GM12878 (cell line): ENCODE data around the gene LRP1B. TPM values are rescaled to one million over a fixed set of nuclear protein-coding genes. Genes with fewer than 3 reads are reported as not detected.

Experiments used
- ATAC-seq: fragments of 200-7000 bp; cut with Tn5 transposase; 3 replicates; pipeline ENCODE4 v1.9.1; 2020; ENCODE audit warnings: mild to moderate bottlenecking, moderate library complexity
- BruUV-seq: library from RNA; stranded (reverse); fragments of 400-500 nt; replicated peaks from 2 replicates; lab custom pipeline; 2021; lab: Mats Ljungman, UMichigan
- CTCF ChIA-PET: fragments of 300-600 bp; sonication (Branson Sonifier 250); formaldehyde crosslinking; extraction: SDS; loops from one replicate; lab custom pipeline; 2021; ENCODE audit warnings: inconsistent platforms; lab: Yijun Ruan, JAX
- POLR2A ChIA-PET: fragments of 350-600 bp; formaldehyde crosslinking; extraction: SDS; loops from one replicate; lab custom pipeline; 2021; ENCODE audit warnings: inconsistent platforms; lab: Charles Lee
- RAD21 ChIA-PET: fragments of 300-600 bp; sonication (Branson Sonifier 250); formaldehyde crosslinking; loops from one replicate; lab custom pipeline; 2023; ENCODE audit warnings: antibody characterized with exemption; ENCODE audit not compliant: unreplicated experiment; lab: Charles Lee
- SMC1A ChIA-PET: fragments of 300-600 bp; sonication (Branson Sonifier 250); formaldehyde crosslinking; loops from one replicate; lab custom pipeline; 2023; ENCODE audit not compliant: unreplicated experiment, uncharacterized antibody; lab: Charles Lee
- DNase-seq: peaks from one replicate; pipeline ENCODE4 v3.0.0-alpha.2; 2011; ENCODE audit warnings: low read depth, low spot score
- FAIRE-seq: peaks from 3 replicates; lab custom pipeline; 2011; peaks lifted over from hg19 to GRCh38; lab: Jason Lieb, UNC
- H2AFZ ChIP-seq: 2 replicates; pipeline ENCODE4 v1.6.0; 2011; ENCODE audit warnings: low read depth, low read length, control low read depth; ENCODE audit not compliant: control insufficient read depth
- H3K27ac ChIP-seq: 2 replicates; pipeline ENCODE4 v1.5.1; 2011; ENCODE audit warnings: control low read depth; ENCODE audit not compliant: control insufficient read depth, insufficient read depth
- H3K27me3 ChIP-seq, 2 experiments: replicated peaks in 1 of 2; 2 replicates each; pipeline versions ENCODE4 v1.6.0 to v1.6.1; 2011; ENCODE audit warnings: low read length in 1 of 2; ENCODE audit not compliant: control insufficient read depth in 2 of 2, insufficient read depth in 2 of 2
- H3K36me3 ChIP-seq, 2 experiments: 2 replicates each; pipeline ENCODE4 v1.5.1; 2011; ENCODE audit warnings: low read length in 1 of 2; ENCODE audit not compliant: control insufficient read depth in 2 of 2, insufficient read depth in 2 of 2
- H3K4me1 ChIP-seq: 2 replicates; pipeline ENCODE4 v1.6.1; 2011; ENCODE audit warnings: mild to moderate bottlenecking, low read length, moderate library complexity, mixed read lengths; ENCODE audit not compliant: control insufficient read depth, insufficient read depth
- H3K4me2 ChIP-seq: 2 replicates; pipeline ENCODE4 v1.6.0; 2011; ENCODE audit warnings: control low read depth; ENCODE audit not compliant: control insufficient read depth, insufficient read depth
- H3K4me3 ChIP-seq: fragments of 200-600 bp; sonication (generic); 2 replicates; pipeline ENCODE4 v1.5.1; 2016
- H3K79me2 ChIP-seq: 2 replicates; pipeline ENCODE4 v1.6.0; 2011; ENCODE audit warnings: low read length; ENCODE audit not compliant: control insufficient read depth, insufficient read depth
- H3K9ac ChIP-seq: 2 replicates; pipeline ENCODE4 v1.8.0; 2011; ENCODE audit warnings: low read length, control low read depth, mixed read lengths; ENCODE audit not compliant: control insufficient read depth, insufficient read depth
- H3K9me3 ChIP-seq: replicated peaks from 3 replicates; pipeline ENCODE4 v1.5.1; 2011; ENCODE audit warnings: mild to moderate bottlenecking, low read length; ENCODE audit not compliant: control insufficient read depth, insufficient read depth
- H4K20me1 ChIP-seq: 2 replicates; pipeline ENCODE4 v1.6.0; 2011; ENCODE audit not compliant: control insufficient read depth, insufficient read depth
- ATF7 ChIP-seq: fragments of 450-650 bp; IDR thresholded peaks from 2 replicates; pipeline ENCODE4 v1.6.1; 2016; ENCODE audit warnings: low read depth, mild to moderate bottlenecking
- BHLHE40 ChIP-seq, 2 experiments: fragments of 450-650 bp in 1 of 2; IDR thresholded peaks; 2 replicates each; pipeline ENCODE4 v1.6.1; 2011 to 2017; ENCODE audit warnings: low read depth in 2 of 2, borderline replicate concordance in 1 of 2, improper control_type of control experiment in 1 of 2, low read length in 1 of 2, mild to moderate bottlenecking in 1 of 2
- DPF2 ChIP-seq: fragments of 450-650 bp; IDR thresholded peaks from 2 replicates; pipeline ENCODE4 v1.6.1; 2017; ENCODE audit warnings: mild to moderate bottlenecking
- FOS ChIP-seq: IDR thresholded peaks from 3 replicates; pipeline ENCODE4 v1.6.1; 2011; ENCODE audit warnings: borderline replicate concordance; ENCODE audit not compliant: insufficient read length; ENCODE audit errors: extremely low read depth
- IRF4 ChIP-seq: IDR thresholded peaks from 2 replicates; pipeline ENCODE4 v1.6.1; 2011; ENCODE audit warnings: low read depth, low read length
- LARP7 ChIP-seq: fragments of 450-650 bp; IDR thresholded peaks from 2 replicates; pipeline ENCODE4 v1.6.1; 2017; ENCODE audit warnings: mild to moderate bottlenecking
- NFYA ChIP-seq: IDR thresholded peaks from 2 replicates; pipeline ENCODE4 v1.6.1; 2011; ENCODE audit warnings: low read depth, mild to moderate bottlenecking, low read length, improper control_type of control experiment, borderline replicate concordance
- POLR2AphosphoS5 ChIP-seq: IDR thresholded peaks from 2 replicates; pipeline ENCODE4 v1.6.1; 2011; ENCODE audit warnings: mild to moderate bottlenecking, low read length, inconsistent platforms
- SMAD1 ChIP-seq: fragments of 450-650 bp; IDR thresholded peaks from 2 replicates; pipeline ENCODE4 v1.6.1; 2018; ENCODE audit warnings: mild to moderate bottlenecking, low read depth; ENCODE audit not compliant: partially characterized antibody
- SUZ12 ChIP-seq: fragments of 200-600 bp; sonication (generic); IDR thresholded peaks from one replicate; pipeline ENCODE4 v1.6.1; 2018; ENCODE audit warnings: antibody characterized with exemption, mild to moderate bottlenecking; ENCODE audit not compliant: unreplicated experiment
- TARDBP ChIP-seq: IDR thresholded peaks from 2 replicates; pipeline ENCODE4 v1.6.1; 2016; ENCODE audit warnings: borderline replicate concordance
- ZBED1 ChIP-seq: IDR thresholded peaks from 2 replicates; pipeline ENCODE4 v1.6.1; 2016; ENCODE audit warnings: borderline replicate concordance
- ZNF207 ChIP-seq: fragments of 450-650 bp; IDR thresholded peaks from 2 replicates; pipeline ENCODE4 v1.6.1; 2014; ENCODE audit warnings: antibody characterized with exemption, mild to moderate bottlenecking, borderline replicate concordance
- WGBS: methylation state at CpG from one replicate; pipeline ENCODE4 v1.1.6; 2016; ENCODE audit warnings: low lambda C conversion rate; ENCODE audit not compliant: insufficient replicate concordance, insufficient coverage; ENCODE audit errors: missing lambda C conversion rate; 5-methylcytosine and 5-hydroxymethylcytosine counted together
- in situ Hi-C: fragments of 300-500 bp; cut with MboI; formaldehyde crosslinking; loops from 9 replicates; pipeline ENCODE4 v1.14.3; 2018; ENCODE audit warnings: mixed read lengths
- intact Hi-C: fragments of 100-400 bp; cut with micrococcal nuclease; formaldehyde crosslinking; loops from one replicate; pipeline ENCODE4 v1.14.2; 2022; ENCODE audit not compliant: unreplicated experiment
- polyA plus RNA-seq, 11 experiments: library from polyadenylated mRNA; depleted of rRNA in 4 of 11; unstranded in 6 of 11; stranded (reverse) in 5 of 11; fragments of >200 nt; fragmentation: Nextera tagmentation in 4 of 11; fragmentation: Illumina TruSeq in 1 of 11; extraction: Ambion mirVana in 4 of 11; extraction: Trizol in 1 of 11; gene quantifications; 1 replicate in 1 of 11; 2 replicates in 10 of 11; pipeline versions ENCODE4 v1.2.1 to v1.2.3, GENCODE V29; 2011 to 2016; ENCODE audit warnings: inconsistent platforms in 2 of 11, missing spikeins in 2 of 11, low read depth in 1 of 11
- total RNA-seq, 4 experiments: library from RNA; depleted of rRNA in 3 of 4; stranded (reverse); fragments of >200 nt in 3 of 4; fragmentation: Illumina TruSeq in 1 of 4; extraction: Trizol in 1 of 4; gene quantifications; 2 replicates each; pipeline versions ENCODE4 v1.2.1 to v1.2.3, GENCODE V29; 2013 to 2021
- TF ChIP-seq, protein P1 (sequence below), 3 experiments: IDR thresholded peaks in 2 of 3; conservative IDR thresholded peaks in 1 of 3; 2 replicates each; pipeline ENCODE4 v1.5.1; 2011; ENCODE audit warnings: low read depth in 3 of 3, low read length in 3 of 3, mild to moderate bottlenecking in 3 of 3, control low read depth in 2 of 3, moderate library complexity in 2 of 3, inconsistent platforms in 1 of 3, mixed read lengths in 1 of 3; ENCODE audit not compliant: control insufficient read depth in 2 of 3, insufficient read depth in 1 of 3; ENCODE audit errors: extremely low read depth in 1 of 3
- TF ChIP-seq, protein P2 (sequence below): fragments of 450-650 bp; IDR thresholded peaks from 2 replicates; pipeline ENCODE4 v1.6.1; 2016; ENCODE audit warnings: mild to moderate bottlenecking

LRP1B gene
- total and polyA plus RNA-seq, 10 of the 15 experiments (the other 5 are each of a cell fraction or from before 2014, with no cell fraction given), result under 0.01 to 0.06 (median 0.03) TPM; not detected in 5

DNA sequence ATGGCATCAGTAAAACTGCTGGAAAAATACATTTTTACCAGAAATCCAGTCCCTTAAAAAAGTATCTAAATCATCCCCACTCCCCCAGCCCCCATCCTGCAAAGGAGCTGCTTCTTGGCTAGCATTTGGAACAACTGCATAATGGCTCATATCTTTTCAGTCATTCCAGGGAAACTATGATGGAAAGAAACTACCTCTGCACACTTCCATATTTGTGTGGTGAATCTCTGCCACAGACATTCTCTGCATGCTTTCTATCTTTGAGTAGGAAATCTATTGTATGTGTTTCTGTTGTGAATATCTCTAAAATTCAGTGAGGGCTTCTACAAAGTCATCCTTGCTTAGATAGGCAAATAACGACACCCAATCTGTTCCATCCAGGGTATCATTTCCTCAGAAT lies 632.3 kb downstream of the LRP1B start:
- H3K36me3 ChIP-seq, result no peaks in the 10 kb centered on the region
- no peak for TF ChIP-seq DPF2
- no peak for TF ChIP-seq BHLHE40 (IDR thresholded peaks at IDR 0.05; ENCODE audit: borderline replicate concordance in 1 of 2, low read depth in 2 of 2, low read length in 1 of 2)
- no peak for TF ChIP-seq LARP7
- TF ChIP-seq ZBED1, result no peak
- H3K79me2 ChIP-seq, result no peaks in the 10 kb centered on the region
- H2AFZ ChIP-seq, result no peak overlapping the region
- intact Hi-C loops, result no loop called here
- no peaks in the 10 kb centered on the region for H3K4me1 ChIP-seq
- no peaks in the 10 kb centered on the region for H3K9me3 ChIP-seq
- ChIA-PET POLR2A (no interaction called here), CTCF (no interaction called here), SMC1A (no interaction called here), RAD21 (no interaction called here)
- H4K20me1 ChIP-seq, result no peaks in the 10 kb centered on the region
- ATAC-seq, result no peak
- no peak overlapping the region for H3K4me2 ChIP-seq
- no peak for DNase-seq
- H3K9ac ChIP-seq, result no peak overlapping the region
- H3K27ac ChIP-seq, result no peak overlapping the region
- WGBS, result 72% methylated on average over 1 of the region's 1 CpG
- H3K4me3 ChIP-seq, result no peak overlapping the region
- FAIRE-seq, result no peak
- no peaks in the 10 kb centered on the region for H3K27me3 ChIP-seq
- BruUV-seq, result no TSS peak
- in situ Hi-C loops, result no loop called here

DNA sequence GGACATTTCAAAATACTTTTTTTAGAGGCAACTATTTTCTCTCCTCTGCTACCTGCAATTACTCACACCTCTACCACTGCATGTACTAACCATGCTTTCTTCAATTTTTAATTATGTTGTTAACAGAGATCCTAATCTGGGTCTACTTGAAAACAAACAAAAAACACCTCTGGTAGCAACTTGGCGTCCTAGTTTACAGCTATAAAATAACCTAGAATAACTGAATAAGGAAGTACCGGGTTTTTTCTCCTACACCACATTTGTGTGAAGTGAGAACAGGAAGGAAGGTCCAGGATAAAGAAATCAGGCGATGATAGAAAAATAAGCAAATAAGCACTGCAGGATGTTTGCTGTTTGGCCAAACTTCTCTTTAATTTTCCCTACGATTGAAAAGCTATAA lies 633.5 kb downstream of the LRP1B start:
- ChIA-PET RAD21 (no interaction called here), SMC1A (no interaction called here), POLR2A (no interaction called here), CTCF (no interaction called here)
- H3K79me2 ChIP-seq, result no peaks in the 10 kb centered on the region
- H3K9ac ChIP-seq, result no peak overlapping the region
- no peak overlapping the region for H3K27ac ChIP-seq
- no TSS peak for BruUV-seq
- DNase-seq (no peak), ATAC-seq (no peak), FAIRE-seq (no peak)
- H3K4me2 ChIP-seq, result no peak overlapping the region
- H3K4me3 ChIP-seq, result no peak overlapping the region
- intact Hi-C loops, result no loop called here
- no peaks in the 10 kb centered on the region for H3K36me3 ChIP-seq
- no peaks in the 10 kb centered on the region for H3K27me3 ChIP-seq
- no peaks in the 10 kb centered on the region for H3K9me3 ChIP-seq
- no peak overlapping the region for H2AFZ ChIP-seq
- H4K20me1 ChIP-seq, result no peaks in the 10 kb centered on the region
- in situ Hi-C loops, result no loop called here
- 1% methylated on average over 4 of the region's 4 CpGs for WGBS
- no peaks in the 10 kb centered on the region for H3K4me1 ChIP-seq
- TF ChIP-seq TARDBP (no peak), FOS (no peak), NFYA (no peak), SMAD1 (no peak), SUZ12 (no peak), ATF7 (no peak), POLR2AphosphoS5 (no peak), IRF4 (no peak), ZNF207 (no peak)
- TF ChIP-seq, protein P1, sequence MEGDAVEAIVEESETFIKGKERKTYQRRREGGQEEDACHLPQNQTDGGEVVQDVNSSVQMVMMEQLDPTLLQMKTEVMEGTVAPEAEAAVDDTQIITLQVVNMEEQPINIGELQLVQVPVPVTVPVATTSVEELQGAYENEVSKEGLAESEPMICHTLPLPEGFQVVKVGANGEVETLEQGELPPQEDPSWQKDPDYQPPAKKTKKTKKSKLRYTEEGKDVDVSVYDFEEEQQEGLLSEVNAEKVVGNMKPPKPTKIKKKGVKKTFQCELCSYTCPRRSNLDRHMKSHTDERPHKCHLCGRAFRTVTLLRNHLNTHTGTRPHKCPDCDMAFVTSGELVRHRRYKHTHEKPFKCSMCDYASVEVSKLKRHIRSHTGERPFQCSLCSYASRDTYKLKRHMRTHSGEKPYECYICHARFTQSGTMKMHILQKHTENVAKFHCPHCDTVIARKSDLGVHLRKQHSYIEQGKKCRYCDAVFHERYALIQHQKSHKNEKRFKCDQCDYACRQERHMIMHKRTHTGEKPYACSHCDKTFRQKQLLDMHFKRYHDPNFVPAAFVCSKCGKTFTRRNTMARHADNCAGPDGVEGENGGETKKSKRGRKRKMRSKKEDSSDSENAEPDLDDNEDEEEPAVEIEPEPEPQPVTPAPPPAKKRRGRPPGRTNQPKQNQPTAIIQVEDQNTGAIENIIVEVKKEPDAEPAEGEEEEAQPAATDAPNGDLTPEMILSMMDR (IDR thresholded peaks at IDR 0.05 in 2 of 3, conservative IDR thresholded peaks at IDR 0.05 in 1 of 3; ENCODE audit: control insufficient read depth in 2 of 3, extremely low read depth in 1 of 3, insufficient read depth in 1 of 3, low read depth in 3 of 3, low read length in 3 of 3), result no peak
- TF ChIP-seq, protein P2, sequence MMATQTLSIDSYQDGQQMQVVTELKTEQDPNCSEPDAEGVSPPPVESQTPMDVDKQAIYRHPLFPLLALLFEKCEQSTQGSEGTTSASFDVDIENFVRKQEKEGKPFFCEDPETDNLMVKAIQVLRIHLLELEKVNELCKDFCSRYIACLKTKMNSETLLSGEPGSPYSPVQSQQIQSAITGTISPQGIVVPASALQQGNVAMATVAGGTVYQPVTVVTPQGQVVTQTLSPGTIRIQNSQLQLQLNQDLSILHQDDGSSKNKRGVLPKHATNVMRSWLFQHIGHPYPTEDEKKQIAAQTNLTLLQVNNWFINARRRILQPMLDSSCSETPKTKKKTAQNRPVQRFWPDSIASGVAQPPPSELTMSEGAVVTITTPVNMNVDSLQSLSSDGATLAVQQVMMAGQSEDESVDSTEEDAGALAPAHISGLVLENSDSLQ, result no peak
